ENCODE data around the gene COL11A2. TPM values are rescaled to one million over a fixed set of nuclear protein-coding genes. Genes with fewer than 3 reads are reported as not detected.

Gene COL11A2
- total RNA-seq, 1 experiment from 2014 or later, result 0.42 TPM

GRCh38 chr6:33116841-33117711 is 75.2 kb downstream of the COL11A2 start:
- in situ Hi-C loops (cut with HindIII; ENCODE audit: low pct_unique_long_range_greater_than_20kb, low sequenced_read_pairs), result no loop called here
- DNase-seq (ENCODE audit: low read depth, low spot score), result no peak

GRCh38 chr6:33116417-33116816 is 75.8 kb downstream of the COL11A2 start:
- in situ Hi-C loops (cut with HindIII; ENCODE audit: low pct_unique_long_range_greater_than_20kb, low sequenced_read_pairs), result no loop called here
- no peak for DNase-seq (ENCODE audit: low read depth, low spot score)

GRCh38 chr6:33114406-33114805 is 77.9 kb downstream of the COL11A2 start:
- in situ Hi-C loops (cut with HindIII; ENCODE audit: low pct_unique_long_range_greater_than_20kb, low sequenced_read_pairs), result no loop called here
- DNase-seq (ENCODE audit: low read depth, low spot score), result no peak

GRCh38 chr6:33113755-33114154 is 78.5 kb downstream of the COL11A2 start:
- no peak for DNase-seq (ENCODE audit: low read depth, low spot score)
- in situ Hi-C loops (cut with HindIII; ENCODE audit: low pct_unique_long_range_greater_than_20kb, low sequenced_read_pairs), result no loop called here

Small RNA genes lying within 50 kb of the gene (small RNA-seq; reads per million reads assigned to genes)
- 0.04 to 0.57 reads per million in 2 experiments for gene MIR219A1
- gene RNY4P10, result 0 to 2.3 reads per million in 2 experiments

Other genes with a start within 250 kb of the COL11A2 start
- gene HLA-DMA, start 239.4 kb downstream of the COL11A2 start, total RNA-seq (2014; rRNA removed; shearing (Covaris generic)), result 34.0 and 35.3 TPM in 2 replicates
- gene BRD2, start 223.9 kb downstream of the COL11A2 start, total RNA-seq (2014; rRNA removed; shearing (Covaris generic)), result 96.2 and 107 TPM in 2 replicates
- 0.13 and 0.16 TPM in 2 replicates for gene HLA-DOA, start 182.9 kb downstream of the COL11A2 start, total RNA-seq (2014; rRNA removed; shearing (Covaris generic))
- 7.1 and 8.7 TPM in 2 replicates for gene HLA-DPA1, start 118.8 kb downstream of the COL11A2 start, total RNA-seq (2014; rRNA removed; shearing (Covaris generic))
- gene HLA-DPB1, start 116.5 kb downstream of the COL11A2 start, total RNA-seq (2014; rRNA removed; shearing (Covaris generic)), result 1.7 and 3.5 TPM in 2 replicates
- gene RXRB, start 8.2 kb upstream of the COL11A2 start, total RNA-seq (2014; rRNA removed; shearing (Covaris generic)), result 16.5 and 17.0 TPM in 2 replicates
- 92.5 and 94.5 TPM in 2 replicates for gene SLC39A7, start 8.4 kb upstream of the COL11A2 start, total RNA-seq (2014; rRNA removed; shearing (Covaris generic))
- gene HSD17B8, start 12.2 kb upstream of the COL11A2 start, total RNA-seq (2014; rRNA removed; shearing (Covaris generic)), result 6.5 and 8.0 TPM in 2 replicates
- gene RING1, start 16.0 kb upstream of the COL11A2 start, total RNA-seq (2014; rRNA removed; shearing (Covaris generic)), result 22.5 and 25.8 TPM in 2 replicates
- gene VPS52, start 79.4 kb upstream of the COL11A2 start, total RNA-seq (2014; rRNA removed; shearing (Covaris generic)), result 27.1 and 28.5 TPM in 2 replicates
- 4,185 and 4,422 TPM in 2 replicates for gene RPS18, start 79.6 kb upstream of the COL11A2 start, total RNA-seq (2014; rRNA removed; shearing (Covaris generic))
- gene B3GALT4, start 84.7 kb upstream of the COL11A2 start, total RNA-seq (2014; rRNA removed; shearing (Covaris generic)), result 0.83 and 1.0 TPM in 2 replicates
- 85.9 and 93.6 TPM in 2 replicates for gene WDR46, start 96.8 kb upstream of the COL11A2 start, total RNA-seq (2014; rRNA removed; shearing (Covaris generic))
- gene PFDN6, start 97.1 kb upstream of the COL11A2 start, total RNA-seq (2014; rRNA removed; shearing (Covaris generic)), result 128 and 143 TPM in 2 replicates
- 11.9 and 14.6 TPM in 2 replicates for gene RGL2, start 106.5 kb upstream of the COL11A2 start, total RNA-seq (2014; rRNA removed; shearing (Covaris generic))
- gene TAPBP, start 121.6 kb upstream of the COL11A2 start, total RNA-seq (2014; rRNA removed; shearing (Covaris generic)), result 45.5 and 55.4 TPM in 2 replicates
- gene ZBTB22, start 125.3 kb upstream of the COL11A2 start, total RNA-seq (2014; rRNA removed; shearing (Covaris generic)), result 7.6 and 9.2 TPM in 2 replicates
- gene DAXX, start 130.5 kb upstream of the COL11A2 start, total RNA-seq (2014; rRNA removed; shearing (Covaris generic)), result 29.0 and 33.5 TPM in 2 replicates
- 21.8 and 23.9 TPM in 2 replicates for gene KIFC1, start 199.4 kb upstream of the COL11A2 start, total RNA-seq (2014; rRNA removed; shearing (Covaris generic))
- 19.8 and 20.6 TPM in 2 replicates for gene PHF1, start 218.5 kb upstream of the COL11A2 start, total RNA-seq (2014; rRNA removed; shearing (Covaris generic))
- gene CUTA, start 225.6 kb upstream of the COL11A2 start, total RNA-seq (2014; rRNA removed; shearing (Covaris generic)), result 129 and 130 TPM in 2 replicates
- 0.64 and 0.85 TPM in 2 replicates for gene SYNGAP1, start 227.6 kb upstream of the COL11A2 start, total RNA-seq (2014; rRNA removed; shearing (Covaris generic))

Measured in SK-MEL-5 (cell line).